GM20000 (cell line): ENCODE measurements around the gene ZNF428.

Experiments used
- DNase-seq: peaks from one replicate; pipeline ENCODE4 v3.0.0; 2012; ENCODE audit warnings: low spot score
- CTCF ChIP-seq: IDR thresholded peaks from 2 replicates; pipeline ENCODE4 v1.5.1; 2012; ENCODE audit warnings: mild to moderate bottlenecking, control low read depth; ENCODE audit errors: extremely low read depth, missing control alignments

The ZNF428 gene

GRCh38 chr19:43612374-43612773 lies 7.1 kb downstream of the ZNF428 start:
- no peak for DNase-seq
- no peak for TF ChIP-seq CTCF

- no peak for DNase-seq
- TF ChIP-seq CTCF, result no peak
These were observed 7.6 kb downstream of the ZNF428 start, which contains the start of gene SRRM5 for GRCh38 chr19:43611788-43612187. Gene SRRM5, plus strand, starts transcription at chr19:43612088. Its CDS starts 34 bp downstream, at chr19:43612122.

GRCh38 chr19:43610493-43610892 lies 8.9 kb downstream of the ZNF428 start:
- DNase-seq, result no peak
- no peak for TF ChIP-seq CTCF

- DNase-seq, result no peak
- TF ChIP-seq CTCF, result no peak
These were observed 9.6 kb downstream of the ZNF428 start for GRCh38 chr19:43609872-43610271.

- no peak for DNase-seq
- no peak for TF ChIP-seq CTCF
These were observed 11.9 kb downstream of the ZNF428 start for GRCh38 chr19:43607238-43608205.

GRCh38 chr19:43606569-43607229 lies 12.7 kb downstream of the ZNF428 start:
- DNase-seq, result no peak
- TF ChIP-seq CTCF, result no peak
